Liver (tissue), 9 donors: ENCODE results near the gene PTPRD. TPM values are rescaled to one million over a fixed set of nuclear protein-coding genes. Genes with fewer than 3 reads are reported as not detected.

Experiments used
- DNase-seq: peaks from one replicate; pipeline ENCODE4 v3.0.0-alpha.2; 2017; ENCODE audit warnings: low spot score
- H3K27ac ChIP-seq, 2 donors: one replicate each; pipeline ENCODE4 v1.7.0; 2013; ENCODE audit warnings: inconsistent platforms in 2 of 2, low read length in 2 of 2, control low read depth in 1 of 2, low read depth in 1 of 2, mild to moderate bottlenecking in 1 of 2
- H3K27me3 ChIP-seq, 4 donors: one replicate each; pipeline versions ENCODE4 v1.6.1 to v1.7.0; 2013; ENCODE audit warnings: low read length in 3 of 4, inconsistent platforms in 1 of 4, mild to moderate bottlenecking in 1 of 4, moderate library complexity in 1 of 4; ENCODE audit not compliant: control insufficient read depth in 4 of 4, insufficient read depth in 4 of 4
- H3K36me3 ChIP-seq, 4 donors: one replicate each; pipeline versions ENCODE4 v1.6.1 to v1.7.0; 2013; ENCODE audit warnings: low read length in 3 of 4, mild to moderate bottlenecking in 3 of 4, low read depth in 1 of 4, moderate library complexity in 1 of 4; ENCODE audit not compliant: control insufficient read depth in 4 of 4, insufficient read depth in 3 of 4
- H3K4me1 ChIP-seq, 4 donors: one replicate each; pipeline versions ENCODE4 v1.6.1 to v1.7.0; 2013; ENCODE audit warnings: low read length in 3 of 4, mild to moderate bottlenecking in 3 of 4, moderate library complexity in 1 of 4; ENCODE audit not compliant: control insufficient read depth in 4 of 4, insufficient read depth in 4 of 4
- H3K4me3 ChIP-seq, 3 donors: one replicate each; pipeline versions ENCODE4 v1.6.1 to v1.7.0; 2013; ENCODE audit warnings: low read length in 3 of 3, control low read depth in 1 of 3, low read depth in 1 of 3, mild to moderate bottlenecking in 1 of 3
- H3K9ac ChIP-seq, 2 donors: one replicate each; pipeline ENCODE4 v1.7.0; 2013; ENCODE audit warnings: low read length in 2 of 2, mild to moderate bottlenecking in 2 of 2, moderate library complexity in 2 of 2, control low read depth in 1 of 2, low read depth in 1 of 2
- H3K9me3 ChIP-seq, 4 donors: one replicate each; pipeline versions ENCODE4 v1.6.1 to v1.7.0; 2013; ENCODE audit warnings: low read length in 3 of 4; ENCODE audit not compliant: control insufficient read depth in 4 of 4
- ATF3 ChIP-seq: IDR thresholded peaks from 2 replicates; pipeline ENCODE4 v1.6.1; 2016; ENCODE audit warnings: antibody characterized with exemption
- CTCF ChIP-seq: fragments of 150-350 bp; IDR thresholded peaks from 2 replicates; pipeline ENCODE4 v1.5.1; 2017; ENCODE audit warnings: improper control_type of control experiment, low read depth, low read length; ENCODE audit not compliant: missing input control
- EGR1 ChIP-seq, 2 donors: IDR thresholded peaks; 2 replicates each; pipeline ENCODE4 v1.6.1; 2016 to 2018; ENCODE audit warnings: antibody characterized with exemption in 2 of 2, low read depth in 2 of 2
- FOXA2 ChIP-seq: IDR thresholded peaks from 2 replicates; pipeline ENCODE4 v1.6.1; 2016; ENCODE audit warnings: antibody characterized with exemption
- GABPA ChIP-seq, 2 donors: IDR thresholded peaks in 1 of 2; conservative IDR thresholded peaks in 1 of 2; 2 replicates each; pipeline ENCODE4 v1.6.1; 2016; ENCODE audit warnings: antibody characterized with exemption in 2 of 2, mild to moderate bottlenecking in 1 of 2, moderate library complexity in 1 of 2
- HNF4A ChIP-seq, 2 donors: conservative IDR thresholded peaks; 2 replicates each; pipeline ENCODE4 v1.6.1; 2016; ENCODE audit warnings: antibody characterized with exemption in 2 of 2, mild to moderate bottlenecking in 2 of 2
- HNF4G ChIP-seq: IDR thresholded peaks from 2 replicates; pipeline ENCODE4 v1.6.1; 2016; ENCODE audit warnings: antibody characterized with exemption
- JUND ChIP-seq, 2 donors: IDR thresholded peaks; 2 replicates each; pipeline ENCODE4 v1.6.1; 2016; ENCODE audit warnings: antibody characterized with exemption in 2 of 2
- MAX ChIP-seq: IDR thresholded peaks from 2 replicates; pipeline ENCODE4 v1.6.1; 2016; ENCODE audit warnings: antibody characterized with exemption
- NR2F2 ChIP-seq: IDR thresholded peaks from 2 replicates; pipeline ENCODE4 v1.6.1; 2016; ENCODE audit warnings: antibody characterized with exemption
- RAD21 ChIP-seq, 2 donors: IDR thresholded peaks; 2 replicates each; pipeline ENCODE4 v1.6.1; 2016; ENCODE audit warnings: antibody characterized with exemption in 2 of 2, mild to moderate bottlenecking in 2 of 2
- REST ChIP-seq: IDR thresholded peaks from 2 replicates; pipeline ENCODE4 v1.6.1; 2016; ENCODE audit warnings: antibody characterized with exemption, mild to moderate bottlenecking
- RXRA ChIP-seq, 2 donors: IDR thresholded peaks; 2 replicates each; pipeline ENCODE4 v1.6.1; 2017 to 2018; ENCODE audit warnings: antibody characterized with exemption in 2 of 2, mild to moderate bottlenecking in 1 of 2
- SP1 ChIP-seq: IDR thresholded peaks from 2 replicates; pipeline ENCODE4 v1.6.1; 2018; ENCODE audit warnings: antibody characterized with exemption, mild to moderate bottlenecking
- TAF1 ChIP-seq: conservative IDR thresholded peaks from 2 replicates; pipeline ENCODE4 v1.6.1; 2016; ENCODE audit warnings: antibody characterized with exemption, mild to moderate bottlenecking
- YY1 ChIP-seq: IDR thresholded peaks from 2 replicates; pipeline ENCODE4 v1.6.1; 2016; ENCODE audit warnings: antibody characterized with exemption, mild to moderate bottlenecking
- WGBS: extraction: QIAGEN DNeasy Blood & Tissue Kit; methylation state at CpG from one replicate; pipeline ENCODE4 v1.1.7; 2013; 5-methylcytosine and 5-hydroxymethylcytosine counted together
- polyA plus RNA-seq, 2 donors: library from polyadenylated mRNA; stranded (reverse) in 1 of 2; unstranded in 1 of 2; fragments of 200-250 nt in 1 of 2; fragments of >200 nt in 1 of 2; fragmentation: Nextera tagmentation in 1 of 2; extraction: Ambion mirVana in 1 of 2; gene quantifications; one replicate each; pipeline versions ENCODE4 v1.2.1 to v1.2.3, GENCODE V29; 2013 to 2015
- total RNA-seq, 2 donors: library from RNA; depleted of rRNA; stranded (reverse); fragments of >200 nt; gene quantifications; one replicate each; pipeline ENCODE4 v1.2.3, GENCODE V29; 2014
- donor health status: healthy.
- donor health status: healthy.
- donor health status: healthy.
- donor health status: healthy.
- donor health status: healthy.

Gene PTPRD
- total and polyA plus RNA-seq, 4 donors = 0.78 to 34.2 (median 4.7) TPM

GRCh38 chr9:9112001-9112720 is 1500.6 kb downstream of the PTPRD start:
- H3K9me3 ChIP-seq = no peaks in the 10 kb centered on the region
- no peaks in the 10 kb centered on the region for H3K27me3 ChIP-seq
- no peaks in the 10 kb centered on the region for H3K36me3 ChIP-seq
- H3K4me3 ChIP-seq = no peak overlapping the region
- no peaks in the 10 kb centered on the region for H3K4me1 ChIP-seq
- TF ChIP-seq JUND (IDR thresholded peaks at IDR 0.05) (no peak), MAX (no peak), ATF3 (no peak), YY1 (no peak), HNF4A (conservative IDR thresholded peaks at IDR 0.05) (no peak), RXRA (IDR thresholded peaks at IDR 0.05) (no peak), RAD21 (IDR thresholded peaks at IDR 0.05) (no peak), EGR1 (IDR thresholded peaks at IDR 0.05; ENCODE audit: low read depth in 2 of 2) (no peak), REST (no peak), NR2F2 (no peak), CTCF (no peak), FOXA2 (no peak)
- DNase-seq = no peak
- no peak overlapping the region for H3K27ac ChIP-seq
- H3K9ac ChIP-seq = no peak overlapping the region
- 46% methylated on average over 3 of the region's 3 CpGs for WGBS

- no peaks in the 10 kb centered on the region for H3K9me3 ChIP-seq
- no peaks in the 10 kb centered on the region for H3K4me1 ChIP-seq
- no peak overlapping the region for H3K4me3 ChIP-seq
- H3K9ac ChIP-seq = no peak overlapping the region
- 33% methylated on average over 3 of the region's 3 CpGs for WGBS
- H3K27me3 ChIP-seq = no peaks in the 10 kb centered on the region
- no peak for DNase-seq
- H3K27ac ChIP-seq = no peak overlapping the region
- H3K36me3 ChIP-seq = no peaks in the 10 kb centered on the region
- TF ChIP-seq SP1 = no peak
- no peak for TF ChIP-seq MAX
- no peak for TF ChIP-seq GABPA (IDR thresholded peaks at IDR 0.05 in 1 of 2, conservative IDR thresholded peaks at IDR 0.05 in 1 of 2)
- no peak for TF ChIP-seq YY1
- no peak for TF ChIP-seq FOXA2
- TF ChIP-seq TAF1 = no peak
- no peak for TF ChIP-seq HNF4G
- TF ChIP-seq JUND (IDR thresholded peaks at IDR 0.05) = no peak
These were observed 1504.2 kb downstream of the PTPRD start for GRCh38 chr9:9108641-9109040.
